ENCODE measurements around the gene SYF2. TPM values are rescaled to one million over a fixed set of nuclear protein-coding genes. Genes with fewer than 3 reads are reported as not detected.
"Not testable (repeated sequence)": the region's sequence is repeated elsewhere in the genome, so short reads cannot be mapped to it uniquely, and the experiment has no call there.

The SYF2 gene
- total and polyA plus RNA-seq, 4 donors: 29.7 to 99.4 (median 67.5) TPM

GRCh38 chr1:25243907-25244306, 11.6 kb upstream of the SYF2 start:
- H3K27ac ChIP-seq (ENCODE audit: low read depth in 1 of 2, low read length in 1 of 2): no peak overlapping the region
- DNase-seq: no peak
- ATAC-seq (ENCODE audit: insufficient read depth, low FRiP score): no peak
- peaks cover 15 to 24% (median 17%) of the 10 kb centered on the region in 4 donors for H3K36me3 ChIP-seq (ENCODE audit: control insufficient read depth in 4 of 4, insufficient read depth in 4 of 4, low read length in 4 of 4)
- H3K27me3 ChIP-seq (ENCODE audit: control insufficient read depth in 3 of 3, insufficient read depth in 3 of 3, low read length in 2 of 3): no peaks in the 10 kb centered on the region
- H3K9ac ChIP-seq (ENCODE audit: insufficient read depth in 1 of 2, low read length in 2 of 2): no peak overlapping the region
- 68 to 83% methylated on average over 6 of the region's 6 CpGs for WGBS, 2 donors
- peaks cover 9 to 27% (median 14%) of the 10 kb centered on the region in 5 donors for H3K4me1 ChIP-seq (ENCODE audit: control insufficient read depth in 5 of 5, insufficient read depth in 5 of 5, low read length in 5 of 5)
- H3K4me3 ChIP-seq: no peak overlapping the region
- no peaks in the 10 kb centered on the region for H3K9me3 ChIP-seq (ENCODE audit: control insufficient read depth in 4 of 4, insufficient read depth in 3 of 4, low read length in 3 of 4)
- TF ChIP-seq CTCF (IDR thresholded peaks at IDR 0.05; ENCODE audit: control extremely low read depth, extremely low read depth): no peak

- DNase-seq (peak; percentile 92 to 95 (median 92)), ATAC-seq (ENCODE audit: insufficient read depth, low FRiP score) (peak; percentile 86)
- Histone ChIP-seq H3K9me3 (ENCODE audit: control insufficient read depth in 4 of 4, insufficient read depth in 3 of 4, low read length in 3 of 4) (no peaks in the 10 kb centered on the region), H3K36me3 (ENCODE audit: control insufficient read depth in 4 of 4, insufficient read depth in 4 of 4, low read length in 4 of 4) (peaks cover 9 to 22% (median 13%) of the 10 kb centered on the region in 4 donors), H3K27me3 (ENCODE audit: control insufficient read depth in 3 of 3, insufficient read depth in 3 of 3, low read length in 2 of 3) (no peaks in the 10 kb centered on the region), H3K4me1 (ENCODE audit: control insufficient read depth in 5 of 5, insufficient read depth in 5 of 5, low read length in 5 of 5) (peaks cover 5 to 13% (median 10%) of the 10 kb centered on the region in 5 donors), H3K4me3 (peak overlapping the region; percentile 5), H3K9ac (ENCODE audit: insufficient read depth in 1 of 2, low read length in 2 of 2) (peak overlapping the region in 1 of 2 donors; percentile 95), H3K27ac (ENCODE audit: low read depth in 1 of 2, low read length in 1 of 2) (peak overlapping the region; percentile 86 to 88)
- 0 to 1% methylated on average over 41 of the region's 41 CpGs for WGBS, 2 donors
- peak; percentile 25 for TF ChIP-seq CTCF (IDR thresholded peaks at IDR 0.05; ENCODE audit: control extremely low read depth, extremely low read depth)
Observed at GRCh38 chr1:25239681-25240541, 7.6 kb upstream of the SYF2 start.

GRCh38 chr1:25238046-25238445, 5.7 kb upstream of the SYF2 start:
- ATAC-seq (ENCODE audit: insufficient read depth, low FRiP score) (no peak), DNase-seq (no peak)
- Histone ChIP-seq H3K4me1 (ENCODE audit: control insufficient read depth in 5 of 5, insufficient read depth in 5 of 5, low read length in 5 of 5) (peaks cover 5 to 18% (median 11%) of the 10 kb centered on the region in 5 donors), H3K9ac (ENCODE audit: insufficient read depth in 1 of 2, low read length in 2 of 2) (no peak overlapping the region), H3K36me3 (ENCODE audit: control insufficient read depth in 4 of 4, insufficient read depth in 4 of 4, low read length in 4 of 4) (peaks cover 0 to 9% (median 5%) of the 10 kb centered on the region in 4 donors), H3K4me3 (no peak overlapping the region), H3K9me3 (ENCODE audit: control insufficient read depth in 4 of 4, insufficient read depth in 3 of 4, low read length in 3 of 4) (no peaks in the 10 kb centered on the region), H3K27ac (ENCODE audit: low read depth in 1 of 2, low read length in 1 of 2) (no peak overlapping the region), H3K27me3 (ENCODE audit: control insufficient read depth in 3 of 3, insufficient read depth in 3 of 3, low read length in 2 of 3) (no peaks in the 10 kb centered on the region)
- WGBS, 2 donors: 95 to 96% methylated on average over 11 of the region's 11 CpGs
- TF ChIP-seq CTCF (IDR thresholded peaks at IDR 0.05; ENCODE audit: control extremely low read depth, extremely low read depth): no peak

- 88 to 94% methylated on average over 7 of the region's 7 CpGs for WGBS, 2 donors
- H3K4me3 ChIP-seq; ATAC-seq (ENCODE audit: insufficient read depth, low FRiP score); H3K9me3 ChIP-seq (ENCODE audit: control insufficient read depth in 4 of 4, insufficient read depth in 3 of 4, low read length in 3 of 4); H3K27me3 ChIP-seq (ENCODE audit: control insufficient read depth in 3 of 3, insufficient read depth in 3 of 3, low read length in 2 of 3); H3K36me3 ChIP-seq (ENCODE audit: control insufficient read depth in 4 of 4, insufficient read depth in 4 of 4, low read length in 4 of 4); DNase-seq; H3K27ac ChIP-seq (ENCODE audit: low read depth in 1 of 2, low read length in 1 of 2); H3K9ac ChIP-seq (ENCODE audit: insufficient read depth in 1 of 2, low read length in 2 of 2): not testable (repeated sequence)
- H3K4me1 ChIP-seq (ENCODE audit: control insufficient read depth in 5 of 5, insufficient read depth in 5 of 5, low read length in 5 of 5): peaks cover 3 to 26% (median 15%) of the 10 kb centered on the region in 5 donors
Observed at GRCh38 chr1:25236261-25236660, 4.0 kb upstream of the SYF2 start.

GRCh38 chr1:25235411-25235810, 3.1 kb upstream of the SYF2 start:
- H3K36me3 ChIP-seq (ENCODE audit: control insufficient read depth in 4 of 4, insufficient read depth in 4 of 4, low read length in 4 of 4); ATAC-seq (ENCODE audit: insufficient read depth, low FRiP score); H3K27me3 ChIP-seq (ENCODE audit: control insufficient read depth in 3 of 3, insufficient read depth in 3 of 3, low read length in 2 of 3); H3K4me3 ChIP-seq; DNase-seq; H3K27ac ChIP-seq (ENCODE audit: low read depth in 1 of 2, low read length in 1 of 2); H3K9me3 ChIP-seq (ENCODE audit: control insufficient read depth in 4 of 4, insufficient read depth in 3 of 4, low read length in 3 of 4); H3K9ac ChIP-seq (ENCODE audit: insufficient read depth in 1 of 2, low read length in 2 of 2): not testable (repeated sequence)
- peaks cover under 1 to 20% (median 14%) of the 10 kb centered on the region in 5 donors for H3K4me1 ChIP-seq (ENCODE audit: control insufficient read depth in 5 of 5, insufficient read depth in 5 of 5, low read length in 5 of 5)
- WGBS, 2 donors: 97% methylated on average over 10 of the region's 10 CpGs

All from lung (tissue), 12 donors.